H1 (cell line): ENCODE measurements around the gene NUDT3. TPM values are rescaled to one million over a fixed set of nuclear protein-coding genes. Genes with fewer than 3 reads are reported as not detected.

Source experiments
- CTCF ChIA-PET: fragments of 300-600 bp; sonication (Branson Sonifier 250); formaldehyde crosslinking; loops from one replicate; lab custom pipeline; 2021; ENCODE audit not compliant: partially characterized antibody; lab: Charles Lee
- POLR2A ChIA-PET: fragments of 300-600 bp; sonication (Branson Sonifier 250); formaldehyde crosslinking; loops from one replicate; lab custom pipeline; 2021; ENCODE audit warnings: inconsistent platforms; ENCODE audit not compliant: partially characterized antibody; lab: Charles Lee
- DNase-seq, 2 experiments: peaks; one replicate each; pipeline versions ENCODE4 v3.0.0 to v3.0.0-alpha.2; 2010 to 2022; ENCODE audit warnings: low spot score in 2 of 2, low read depth in 1 of 2, mixed read lengths in 1 of 2
- FAIRE-seq: peaks from 2 replicates; lab custom pipeline; 2011; peaks lifted over from hg19 to GRCh38; lab: Jason Lieb, UNC
- H2AFZ ChIP-seq: 2 replicates; pipeline ENCODE4 v1.8.1; 2012; ENCODE audit warnings: low read length, inconsistent platforms
- H2AK5ac ChIP-seq: 2 replicates; pipeline ENCODE4 v1.6.1; 2013; ENCODE audit warnings: low read depth, low read length
- H2BK120ac ChIP-seq: replicated peaks from 2 replicates; pipeline ENCODE3; 2013; ENCODE audit warnings: low read depth, low read length, inconsistent platforms
- H2BK12ac ChIP-seq: 2 replicates; pipeline ENCODE4 v1.6.1; 2013; ENCODE audit warnings: low read depth, low read length
- H2BK15ac ChIP-seq: 2 replicates; pipeline ENCODE4 v1.6.1; 2013; ENCODE audit warnings: low read length
- H2BK20ac ChIP-seq: 2 replicates; pipeline ENCODE4 v1.6.1; 2013; ENCODE audit warnings: low read length
- H2BK5ac ChIP-seq: 2 replicates; pipeline ENCODE4 v1.6.1; 2013; ENCODE audit warnings: low read depth, low read length
- H3K14ac ChIP-seq: 2 replicates; pipeline ENCODE4 v1.6.1; 2013; ENCODE audit warnings: inconsistent platforms; ENCODE audit not compliant: insufficient read length
- H3K18ac ChIP-seq: 2 replicates; pipeline ENCODE4 v1.6.1; 2013; ENCODE audit warnings: low read length; ENCODE audit errors: extremely low read depth
- H3K23ac ChIP-seq: 2 replicates; pipeline ENCODE4 v1.6.1; 2013; ENCODE audit warnings: inconsistent platforms; ENCODE audit not compliant: insufficient read length
- H3K23me2 ChIP-seq: 2 replicates; pipeline ENCODE4 v1.6.1; 2013; ENCODE audit warnings: low read depth, low read length
- H3K27ac ChIP-seq: 2 replicates; pipeline ENCODE4 v1.6.1; 2011; ENCODE audit warnings: low read depth, low read length, inconsistent platforms
- H3K27me3 ChIP-seq, 4 experiments: replicated peaks in 1 of 4; 1 replicate in 1 of 4; 2 replicates in 3 of 4; pipeline versions ENCODE4 v1.6.1 to v1.8.1; 2011 to 2013; ENCODE audit warnings: low read length in 3 of 4, mild to moderate bottlenecking in 3 of 4, inconsistent platforms in 2 of 4, mixed read lengths in 2 of 4, moderate library complexity in 1 of 4; ENCODE audit not compliant: control insufficient read depth in 3 of 4, insufficient read depth in 3 of 4; ENCODE audit errors: extremely low read depth in 1 of 4
- H3K36me3 ChIP-seq, 4 experiments: 2 replicates each; pipeline versions ENCODE4 v1.6.1 to v1.8.1; 2011 to 2013; ENCODE audit warnings: mild to moderate bottlenecking in 4 of 4, low read length in 3 of 4, moderate library complexity in 2 of 4, control low read depth in 1 of 4, inconsistent platforms in 1 of 4; ENCODE audit not compliant: insufficient read depth in 4 of 4, control insufficient read depth in 2 of 4
- H3K4ac ChIP-seq: replicated peaks from 2 replicates; pipeline ENCODE3; 2013; ENCODE audit warnings: low read length, low read depth, mixed read lengths, inconsistent platforms; ENCODE audit not compliant: insufficient read length
- H3K4me1 ChIP-seq, 4 experiments: replicated peaks in 1 of 4; 1 replicate in 1 of 4; 2 replicates in 3 of 4; pipeline versions ENCODE4 v1.6.1 to v1.8.1; 2011 to 2013; ENCODE audit warnings: low read length in 3 of 4, inconsistent platforms in 2 of 4, mixed read lengths in 1 of 4; ENCODE audit not compliant: insufficient read depth in 4 of 4, control insufficient read depth in 3 of 4
- H3K4me2 ChIP-seq, 2 experiments: 2 replicates each; pipeline versions ENCODE4 v1.6.1 to v1.8.1; 2011 to 2013; ENCODE audit warnings: low read depth in 2 of 2, low read length in 2 of 2, control low read depth in 1 of 2, inconsistent platforms in 1 of 2, mild to moderate bottlenecking in 1 of 2; ENCODE audit not compliant: insufficient read depth in 1 of 2
- H3K4me3 ChIP-seq, 4 experiments: fragments of 200-600, 300-600 bp in 1 of 4; sonication (generic), shearing (Covaris generic), sonication (Bioruptor Twin) in 1 of 4; 2 replicates each; pipeline versions ENCODE4 v1.5.1 to v1.8.1; 2011 to 2016; ENCODE audit warnings: low read length in 4 of 4, low read depth in 3 of 4, control low read depth in 2 of 4, inconsistent platforms in 2 of 4, mild to moderate bottlenecking in 2 of 4, mixed read lengths in 1 of 4, moderate library complexity in 1 of 4; ENCODE audit not compliant: insufficient read depth in 2 of 4; ENCODE audit errors: extremely low read depth in 1 of 4
- H3K56ac ChIP-seq: replicated peaks from 2 replicates; pipeline ENCODE3; 2013; ENCODE audit warnings: low read depth, mild to moderate bottlenecking, mixed read lengths, low read length, inconsistent platforms; ENCODE audit not compliant: insufficient read length
- H3K79me1 ChIP-seq: 2 replicates; pipeline ENCODE4 v1.6.1; 2013; ENCODE audit warnings: low read depth, low read length, control low read depth
- H3K79me2 ChIP-seq, 2 experiments: 2 replicates each; pipeline versions ENCODE4 v1.6.1 to v1.8.1; 2012 to 2013; ENCODE audit warnings: low read length in 2 of 2, mild to moderate bottlenecking in 2 of 2, inconsistent platforms in 1 of 2; ENCODE audit not compliant: insufficient read depth in 2 of 2, control insufficient read depth in 1 of 2
- H3K9ac ChIP-seq, 4 experiments: replicated peaks in 1 of 4; 1 replicate in 1 of 4; 2 replicates in 3 of 4; pipeline versions ENCODE4 v1.6.1 to v1.8.1; 2011 to 2013; ENCODE audit warnings: low read depth in 3 of 4, low read length in 3 of 4, control low read depth in 2 of 4, mild to moderate bottlenecking in 2 of 4, moderate library complexity in 2 of 4, inconsistent platforms in 1 of 4; ENCODE audit errors: extremely low read depth in 1 of 4
- H3K9me3 ChIP-seq, 2 experiments: 2 replicates each; pipeline versions ENCODE4 v1.6.1 to v1.8.1; 2012 to 2013; ENCODE audit warnings: mild to moderate bottlenecking in 2 of 2, moderate library complexity in 2 of 2, control low read depth in 1 of 2, inconsistent platforms in 1 of 2, low read depth in 1 of 2, low read length in 1 of 2, mixed read lengths in 1 of 2; ENCODE audit not compliant: insufficient read depth in 2 of 2
- H4K20me1 ChIP-seq, 2 experiments: replicated peaks in 1 of 2; 2 replicates each; pipeline versions ENCODE3 to v1.8.1; 2011 to 2013; ENCODE audit warnings: inconsistent platforms in 2 of 2, low read length in 2 of 2, mild to moderate bottlenecking in 1 of 2; ENCODE audit not compliant: insufficient read depth in 2 of 2, control insufficient read depth in 1 of 2
- H4K5ac ChIP-seq: 2 replicates; pipeline ENCODE4 v1.6.1; 2013; ENCODE audit warnings: low read length, low read depth, mixed read lengths, inconsistent platforms; ENCODE audit not compliant: insufficient read length
- H4K8ac ChIP-seq: 2 replicates; pipeline ENCODE4 v1.8.0; 2013; ENCODE audit warnings: mild to moderate bottlenecking, moderate library complexity, low read length, inconsistent platforms; ENCODE audit not compliant: insufficient read depth; ENCODE audit errors: extremely low read depth
- H4K91ac ChIP-seq: replicated peaks from 2 replicates; pipeline ENCODE3; 2013; ENCODE audit warnings: low read length, mixed read lengths, inconsistent platforms; ENCODE audit not compliant: insufficient read length
- ATF3 ChIP-seq: IDR thresholded peaks from 2 replicates; pipeline ENCODE4 v1.6.1; 2011; ENCODE audit warnings: low read depth, mild to moderate bottlenecking, low read length; ENCODE audit not compliant: insufficient read depth
- CHD2 ChIP-seq: IDR thresholded peaks from 2 replicates; pipeline ENCODE4 v1.6.1; 2012; ENCODE audit warnings: low read length, improper control_type of control experiment
- EZH2 ChIP-seq: fragments of 200-600 bp; sonication (generic); IDR thresholded peaks from 2 replicates; pipeline ENCODE4 v1.7.1; 2012; ENCODE audit warnings: low read depth, mild to moderate bottlenecking, moderate library complexity, low read length, inconsistent platforms; ENCODE audit not compliant: severe bottlenecking
- MAX ChIP-seq: IDR thresholded peaks from 2 replicates; pipeline ENCODE4 v1.6.1; 2012; ENCODE audit warnings: inconsistent platforms
- POLR2A ChIP-seq, 2 experiments: IDR thresholded peaks; 1 replicate in 1 of 2; 2 replicates in 1 of 2; pipeline ENCODE4 v1.6.1; 2011; ENCODE audit warnings: low read depth in 2 of 2, low read length in 2 of 2, mild to moderate bottlenecking in 2 of 2; ENCODE audit errors: control extremely low read depth in 1 of 2
- SP1 ChIP-seq: IDR thresholded peaks from 2 replicates; pipeline ENCODE4 v1.6.1; 2011; ENCODE audit warnings: low read depth, low read length
- USF2 ChIP-seq: IDR thresholded peaks from 2 replicates; pipeline ENCODE4 v1.6.1; 2011; ENCODE audit warnings: low read length, improper control_type of control experiment
- YY1 ChIP-seq: IDR thresholded peaks from 2 replicates; pipeline ENCODE4 v1.6.1; 2011; ENCODE audit warnings: low read depth, mild to moderate bottlenecking, low read length
- WGBS, 2 experiments: shearing (Covaris generic) in 1 of 2; methylation state at CpG; one replicate each; pipeline versions ENCODE4 v1.1.6 to v1.1.7; 2013 to 2015; ENCODE audit warnings: low lambda C conversion rate in 2 of 2, mixed read lengths in 2 of 2, inconsistent platforms in 1 of 2, low coverage in 1 of 2, missing lambda C conversion rate in 1 of 2; ENCODE audit not compliant: insufficient replicate concordance in 2 of 2, insufficient coverage in 1 of 2, insufficient read length in 1 of 2; ENCODE audit errors: extremely low coverage in 1 of 2, missing lambda C conversion rate in 1 of 2; 5-methylcytosine and 5-hydroxymethylcytosine counted together
- polyA plus RNA-seq, 7 experiments: library from polyadenylated mRNA; depleted of rRNA in 3 of 7; stranded (reverse) in 5 of 7; unstranded in 2 of 7; fragments of >200 nt in 5 of 7; fragments of 200-250 nt in 2 of 7; gene quantifications; 1 replicate in 5 of 7; 2 replicates in 1 of 7; 4 replicates in 1 of 7; pipeline versions ENCODE4 v1.2.1 to v1.2.3, GENCODE V29; 2011 to 2013; ENCODE audit warnings: missing spikeins in 2 of 7, mixed read lengths in 2 of 7
- total RNA-seq: library from RNA; stranded (reverse); fragmentation: NEBNext Ultra II Directional; extraction: Animal tissue kit (Norgen Biotek cat#: 25700); gene quantifications from 2 replicates; pipeline ENCODE4 v1.2.1, GENCODE V29; 2021

NUDT3 gene
- total and polyA plus RNA-seq, 2 of the 8 experiments (the other 6 are each of a cell fraction or from before 2014, with no cell fraction given), result 14.1 to 36.9 TPM

- POLR2A ChIA-PET, result interaction anchor here (0.6 to 0.9 kb wide), 2 partner anchors 12 to 68 kb away, joined by 4 read pairs; no protein-coding TSS in a partner anchor
- no peak overlapping the region for H2AFZ ChIP-seq
These were observed 41.6 kb downstream of the NUDT3 start for GRCh38 chr6:34350934-34351217.

More at GRCh38 chr6:34350934-34351217, 41.6 kb downstream of the NUDT3 start:
- no peak overlapping the region for H2BK12ac ChIP-seq
- no peak overlapping the region for H3K23ac ChIP-seq
- H3K4me2 ChIP-seq, result no peak overlapping the region
- no peak overlapping the region for H3K4ac ChIP-seq
- no peaks in the 10 kb centered on the region for H3K23me2 ChIP-seq
- no peak overlapping the region for H4K91ac ChIP-seq
- no peak overlapping the region for H3K56ac ChIP-seq
- no peak overlapping the region for H3K4me3 ChIP-seq
- no peak overlapping the region for H2BK15ac ChIP-seq
- DNase-seq (no peak), FAIRE-seq (no peak)
- H3K9ac ChIP-seq, result no peak overlapping the region
- no peak overlapping the region for H2BK20ac ChIP-seq
- no peak overlapping the region for H3K18ac ChIP-seq
- H3K27me3 ChIP-seq, result no peaks in the 10 kb centered on the region
- H3K79me1 ChIP-seq, result no peaks in the 10 kb centered on the region; the same call in 1 of the 2 replicates
- no peaks in the 10 kb centered on the region for H3K9me3 ChIP-seq
- CTCF ChIA-PET, result interaction anchor here (0.8 to 1.1 kb wide), 2 partner anchors 60 to 77 kb away, joined by 3 read pairs; no protein-coding TSS in a partner anchor
- no peak overlapping the region for H2AK5ac ChIP-seq
- no peak overlapping the region for H3K27ac ChIP-seq
- H4K5ac ChIP-seq, result no peak overlapping the region
- peaks cover 1 to 6% of the 10 kb centered on the region in 2 experiments for H4K20me1 ChIP-seq
- no peaks in the 10 kb centered on the region for H3K36me3 ChIP-seq
- no peak overlapping the region for H2BK120ac ChIP-seq
- H3K14ac ChIP-seq, result no peak overlapping the region
- H3K79me2 ChIP-seq, result peaks cover 0 to 32% of the 10 kb centered on the region in 2 experiments; a peak in 3 of 4 replicates
- H3K4me1 ChIP-seq, result peaks cover 0 to 2% (median 0%) of the 10 kb centered on the region in 4 experiments; a peak in 1 of 7 replicates
- TF ChIP-seq MAX (no peak), USF2 (no peak), YY1 (no peak), ATF3 (no peak), CHD2 (no peak), POLR2A (IDR thresholded peaks at IDR 0.05; ENCODE audit: control extremely low read depth in 1 of 2, low read depth in 2 of 2, low read length in 2 of 2) (no peak), SP1 (no peak), EZH2 (no peak)
- TF ChIP-seq, all 59 proteins: peak for 0
- H4K8ac ChIP-seq, result no peak overlapping the region
- H2BK5ac ChIP-seq, result no peak overlapping the region
- WGBS, 2 experiments, result 97% methylated on average over 5 of the region's 7 CpGs; no CpG with 5 or more reads in 1 of the 2 experiments
